HEK293 (cell line): ENCODE results near the gene CD82.

Source experiments
- CTCF ChIA-PET: fragments of 350-600 bp; formaldehyde crosslinking; extraction: SDS; loops from one replicate; lab custom pipeline; 2021; ENCODE audit warnings: antibody characterized with exemption; lab: Yijun Ruan, JAX
- POLR2A ChIA-PET: fragments of 300-600 bp; formaldehyde crosslinking; extraction: SDS; loops from one replicate; lab custom pipeline; 2020; ENCODE audit warnings: antibody characterized with exemption, inconsistent platforms; lab: Yijun Ruan, JAX
- H3K27ac ChIP-seq: fragments of 200-500 bp; sonication (Bioruptor generic); 2 replicates; pipeline ENCODE4 v1.5.1; 2014; ENCODE audit warnings: low read depth, low read length, control low read depth, inconsistent platforms; ENCODE audit errors: extremely low read depth
- H3K36me3 ChIP-seq, 2 experiments: fragments of 200-500 bp in 1 of 2; sonication (Bioruptor generic) in 1 of 2; 1 replicate in 1 of 2; 2 replicates in 1 of 2; pipeline ENCODE4 v1.5.1; 2014 to 2017; ENCODE audit warnings: inconsistent platforms in 2 of 2, low read length in 2 of 2; ENCODE audit not compliant: control insufficient read depth in 2 of 2, insufficient read depth in 1 of 2
- H3K4me1 ChIP-seq: fragments of 200-500 bp; sonication (Bioruptor generic); 2 replicates; pipeline ENCODE4 v1.5.1; 2014; ENCODE audit warnings: mild to moderate bottlenecking, low read length, inconsistent platforms; ENCODE audit not compliant: control insufficient read depth, insufficient read depth
- H3K4me3 ChIP-seq: 2 replicates; pipeline ENCODE4 v1.5.1; 2011; ENCODE audit warnings: low read depth, mild to moderate bottlenecking, control low read depth, low read length, moderate library complexity
- H3K9me3 ChIP-seq: fragments of 200-500 bp; sonication (Bioruptor generic); 2 replicates; pipeline ENCODE4 v1.5.1; 2014; ENCODE audit warnings: low read depth, low read length, inconsistent platforms; ENCODE audit not compliant: control insufficient read depth, insufficient read depth
- AEBP2 ChIP-seq: fragments of 450-650 bp; formaldehyde crosslinking; IDR thresholded peaks from 2 replicates; pipeline ENCODE4 v1.5.1; 2016; ENCODE audit warnings: missing biosample characterization, missing genetic modification characterization, borderline replicate concordance
- FEZF1 ChIP-seq: fragments of 450-650 bp; formaldehyde crosslinking; IDR thresholded peaks from 2 replicates; pipeline ENCODE4 v1.5.1; 2016; ENCODE audit warnings: missing biosample characterization, missing genetic modification characterization
- GLI4 ChIP-seq: fragments of 450-650 bp; formaldehyde crosslinking; IDR thresholded peaks from 2 replicates; pipeline ENCODE4 v1.5.1; 2016; ENCODE audit warnings: missing biosample characterization, missing genetic modification characterization
- KLF10 ChIP-seq: fragments of 450-650 bp; IDR thresholded peaks from 2 replicates; pipeline ENCODE4 v1.5.1; 2018; ENCODE audit warnings: missing biosample characterization, mild to moderate bottlenecking, missing genetic modification characterization
- KLF16 ChIP-seq: fragments of 450-650 bp; formaldehyde crosslinking; IDR thresholded peaks from 2 replicates; pipeline ENCODE4 v1.5.1; 2017; ENCODE audit warnings: missing biosample characterization, missing genetic modification characterization
- MZF1 ChIP-seq: fragments of 450-650 bp; formaldehyde crosslinking; IDR thresholded peaks from 2 replicates; pipeline ENCODE4 v1.5.1; 2017; ENCODE audit warnings: missing biosample characterization, missing genetic modification characterization, borderline replicate concordance
- OVOL3 ChIP-seq: fragments of 450-650 bp; formaldehyde crosslinking; IDR thresholded peaks from 2 replicates; pipeline ENCODE4 v1.5.1; 2016; ENCODE audit warnings: missing biosample characterization, missing genetic modification characterization
- ZNF138 ChIP-seq: fragments of 450-650 bp; formaldehyde crosslinking; IDR thresholded peaks from 2 replicates; pipeline ENCODE4 v1.5.1; 2016; ENCODE audit warnings: missing biosample characterization, missing genetic modification characterization, borderline replicate concordance
- ZNF16 ChIP-seq: fragments of 450-650 bp; formaldehyde crosslinking; IDR thresholded peaks from 2 replicates; pipeline ENCODE4 v1.5.1; 2016; ENCODE audit warnings: low read depth, missing biosample characterization, missing genetic modification characterization
- ZNF174 ChIP-seq: fragments of 450-650 bp; formaldehyde crosslinking; IDR thresholded peaks from 2 replicates; pipeline ENCODE4 v1.5.0; 2017; ENCODE audit warnings: missing biosample characterization, mild to moderate bottlenecking, missing genetic modification characterization
- ZNF184 ChIP-seq: fragments of 450-650 bp; IDR thresholded peaks from 2 replicates; pipeline ENCODE4 v1.5.1; 2018; ENCODE audit warnings: missing biosample characterization, mild to moderate bottlenecking, missing genetic modification characterization
- ZNF26 ChIP-seq: fragments of 450-650 bp; formaldehyde crosslinking; IDR thresholded peaks from 2 replicates; pipeline ENCODE4 v1.5.1; 2016; ENCODE audit warnings: missing biosample characterization, missing genetic modification characterization
- ZNF341 ChIP-seq: fragments of 450-650 bp; formaldehyde crosslinking; IDR thresholded peaks from 2 replicates; pipeline ENCODE4; 2016; ENCODE audit warnings: low read depth, missing biosample characterization, missing genetic modification characterization
- ZNF354C ChIP-seq: fragments of 450-650 bp; formaldehyde crosslinking; IDR thresholded peaks from 2 replicates; pipeline ENCODE4 v1.5.1; 2016; ENCODE audit warnings: missing biosample characterization, missing genetic modification characterization, low read depth, borderline replicate concordance
- ZNF366 ChIP-seq: fragments of 450-650 bp; formaldehyde crosslinking; conservative IDR thresholded peaks from 2 replicates; pipeline ENCODE4 v1.5.1; 2016; ENCODE audit warnings: missing biosample characterization, missing genetic modification characterization
- ZNF404 ChIP-seq: fragments of 450-650 bp; formaldehyde crosslinking; IDR thresholded peaks from 2 replicates; pipeline ENCODE4 v1.5.1; 2017; ENCODE audit warnings: missing biosample characterization, missing genetic modification characterization
- ZNF449 ChIP-seq: fragments of 450-650 bp; formaldehyde crosslinking; IDR thresholded peaks from 2 replicates; pipeline ENCODE4 v1.5.1; 2017; ENCODE audit warnings: missing biosample characterization, mild to moderate bottlenecking, missing genetic modification characterization, moderate library complexity
- ZNF544 ChIP-seq: fragments of 450-650 bp; formaldehyde crosslinking; IDR thresholded peaks from 2 replicates; pipeline ENCODE4 v1.5.0; 2017; ENCODE audit warnings: missing biosample characterization, missing genetic modification characterization
- ZNF558 ChIP-seq: fragments of 450-650 bp; formaldehyde crosslinking; IDR thresholded peaks from 2 replicates; pipeline ENCODE4 v1.5.1; 2016; ENCODE audit warnings: missing biosample characterization, missing genetic modification characterization
- ZNF560 ChIP-seq: fragments of 450-650 bp; formaldehyde crosslinking; IDR thresholded peaks from 2 replicates; pipeline ENCODE4 v1.5.1; 2017; ENCODE audit warnings: missing biosample characterization, missing genetic modification characterization, borderline replicate concordance
- ZNF664 ChIP-seq: fragments of 450-650 bp; formaldehyde crosslinking; IDR thresholded peaks from 2 replicates; pipeline ENCODE4 v1.5.1; 2016; ENCODE audit warnings: missing biosample characterization, missing genetic modification characterization
- ZNF768 ChIP-seq: fragments of 450-650 bp; formaldehyde crosslinking; IDR thresholded peaks from 2 replicates; pipeline ENCODE4 v1.5.1; 2018; ENCODE audit warnings: missing biosample characterization, mild to moderate bottlenecking, missing genetic modification characterization
- ZSCAN16 ChIP-seq: fragments of 450-650 bp; formaldehyde crosslinking; IDR thresholded peaks from 2 replicates; pipeline ENCODE4 v1.5.1; 2016; ENCODE audit warnings: missing biosample characterization, missing genetic modification characterization

CD82 gene

DNA sequence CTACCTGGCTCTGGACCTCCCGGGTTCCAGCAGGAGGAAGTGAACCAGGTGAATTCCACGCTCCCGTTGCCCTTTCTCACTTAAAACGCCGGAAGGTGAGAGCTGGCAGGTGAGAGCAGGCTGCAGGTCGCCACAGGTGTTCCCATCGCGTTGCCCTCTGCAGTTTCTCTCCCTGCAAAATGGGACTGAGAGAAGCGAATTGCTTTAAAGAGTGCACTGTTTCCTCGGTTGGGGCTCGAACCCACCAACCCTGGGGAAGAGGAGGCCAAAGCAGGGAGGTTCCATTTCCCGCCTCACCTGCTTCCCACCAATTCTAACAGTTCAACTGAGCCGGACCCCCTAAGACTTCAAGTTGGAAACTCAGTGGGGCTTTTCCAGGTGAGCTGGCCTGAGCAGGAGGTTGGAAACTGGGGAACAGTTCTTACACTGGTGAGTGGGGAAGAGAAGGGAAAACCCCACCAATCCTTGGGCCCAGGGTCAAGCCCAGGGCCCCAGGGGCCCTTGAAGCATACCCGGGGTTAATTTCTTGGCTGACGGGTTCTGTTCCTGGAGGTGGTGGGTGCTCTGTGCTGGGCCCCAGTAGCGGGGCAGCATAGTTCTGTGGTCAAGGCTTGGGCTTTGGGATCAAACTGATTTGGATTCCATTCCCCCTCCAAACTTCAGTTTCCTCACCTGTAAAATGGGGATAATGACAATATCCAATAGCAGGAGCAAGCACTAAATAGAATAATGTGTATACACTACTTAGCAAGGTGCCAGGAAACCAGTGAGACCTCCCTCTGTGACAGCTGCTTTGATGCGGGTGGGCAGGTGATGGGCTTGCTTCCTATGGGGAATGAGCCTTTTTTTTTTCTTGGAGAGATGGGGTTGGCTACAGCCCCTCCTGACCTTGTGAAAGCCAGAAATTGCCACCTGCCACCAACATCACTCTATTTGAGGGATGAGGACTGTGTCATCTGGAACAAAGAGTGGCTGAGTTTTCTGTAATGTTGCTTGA, 788 bp downstream of the CD82 start:
- CTCF ChIA-PET = interaction anchor here (0.5 to 12.6 kb wide), 8 partner anchors 9 to 361 kb away, joined by 3 to 275 read pairs (median 4); no protein-coding TSS in a partner anchor
- TF ChIP-seq ZNF544 = no peak
- TF ChIP-seq ZSCAN16 (tag by site-specific recombination) = no peak
- TF ChIP-seq ZNF449 = no peak
- TF ChIP-seq ZNF138 (tag by site-specific recombination) = no peak
- no peak for TF ChIP-seq MZF1 (tag by site-specific recombination)
- no peak for TF ChIP-seq ZNF174 (tag by site-specific recombination)
- TF ChIP-seq ZNF184 = no peak
- H3K4me1 ChIP-seq = no peaks in the 10 kb centered on the region; the same call in 1 of the 2 replicates
- H3K9me3 ChIP-seq = no peaks in the 10 kb centered on the region
- H3K27ac ChIP-seq = no peak overlapping the region
- no peaks in the 10 kb centered on the region for H3K36me3 ChIP-seq
- peak overlapping the region; percentile 39 for H3K4me3 ChIP-seq
- POLR2A ChIA-PET = no interaction called here

GRCh38 chr11:44566952-44567875, 1.8 kb downstream of the CD82 start:
- H3K4me3 ChIP-seq = no peak overlapping the region
- H3K9me3 ChIP-seq = no peaks in the 10 kb centered on the region
- no peak overlapping the region for H3K27ac ChIP-seq
- H3K36me3 ChIP-seq = no peaks in the 10 kb centered on the region
- TF ChIP-seq ZNF404 (no peak), ZNF341 (tag by site-specific recombination) (peak; percentile 75), ZNF664 (tag by site-specific recombination) (peak; percentile 87; the same call in 1 of the 2 replicates)
- no peaks in the 10 kb centered on the region; the same call in 1 of the 2 replicates for H3K4me1 ChIP-seq
- ChIA-PET POLR2A (no interaction called here), CTCF (interaction anchor here (0.9 to 1.3 kb wide), 2 partner anchors 14 to 46 kb away, joined by 3 to 4 read pairs; no protein-coding TSS in a partner anchor)

DNA sequence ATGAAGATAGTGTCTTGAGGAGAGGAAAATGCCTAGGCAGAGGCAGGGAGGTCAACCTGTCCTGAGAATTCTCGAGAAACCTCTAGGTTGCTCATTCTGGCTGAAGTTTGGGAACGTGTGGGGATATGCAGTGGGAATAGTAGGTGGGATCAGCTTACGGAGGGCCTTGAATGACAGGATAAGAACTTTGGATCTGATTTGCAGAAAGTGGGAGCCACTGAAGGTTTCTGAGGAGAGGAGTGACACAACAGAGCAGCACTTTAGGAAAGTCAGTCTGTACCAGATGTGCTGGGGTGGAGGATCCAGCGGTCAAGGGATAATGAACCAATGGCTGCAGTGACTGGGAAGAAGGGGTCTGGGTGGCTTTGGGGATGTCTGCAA, 2.4 kb downstream of the CD82 start:
- Histone ChIP-seq H3K27ac (no peak overlapping the region), H3K9me3 (no peaks in the 10 kb centered on the region), H3K4me3 (no peak overlapping the region), H3K36me3 (no peaks in the 10 kb centered on the region), H3K4me1 (no peaks in the 10 kb centered on the region; the same call in 1 of the 2 replicates)
- TF ChIP-seq ZNF354C (no peak), ZNF768 (tag by site-specific recombination) (no peak), GLI4 (peak; percentile 57; the same call in 1 of the 2 replicates), ZNF558 (tag by site-specific recombination) (no peak), ZNF16 (peak; percentile 37; the same call in 1 of the 2 replicates)
- ChIA-PET CTCF (no interaction called here), POLR2A (no interaction called here)

DNA sequence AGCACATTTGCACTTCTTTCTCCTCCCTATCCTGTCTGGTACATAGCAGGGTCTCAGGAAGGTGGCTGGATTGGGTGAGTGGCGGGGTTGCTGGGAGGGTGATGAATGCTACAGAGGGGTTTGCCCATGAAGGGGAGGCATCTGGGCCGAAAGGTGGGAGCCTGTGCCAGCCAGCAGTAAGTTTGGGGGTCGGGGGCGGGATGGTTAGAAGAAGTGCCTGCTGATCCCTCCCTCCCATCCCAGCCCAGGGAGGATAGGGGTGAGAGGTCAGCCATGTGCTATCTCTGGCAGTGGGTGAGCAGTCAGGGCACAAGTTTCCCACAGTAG, 2.8 kb downstream of the CD82 start:
- H3K4me3 ChIP-seq = no peak overlapping the region
- no peaks in the 10 kb centered on the region for H3K9me3 ChIP-seq
- H3K36me3 ChIP-seq = no peaks in the 10 kb centered on the region
- CTCF ChIA-PET = interaction anchor here (1.3 kb wide), 1 partner anchor 12 kb away, joined by 5 read pairs; no protein-coding TSS in a partner anchor
- H3K27ac ChIP-seq = no peak overlapping the region
- no peaks in the 10 kb centered on the region; the same call in 1 of the 2 replicates for H3K4me1 ChIP-seq
- POLR2A ChIA-PET = no interaction called here
- TF ChIP-seq ZNF366 (tag by site-specific recombination) (no peak), ZNF560 (tag by site-specific recombination) (no peak), KLF16 (no peak), AEBP2 (tag by site-specific recombination) (no peak), OVOL3 (tag by site-specific recombination) (no peak), KLF10 (tag by site-specific recombination) (no peak), ZNF26 (tag by site-specific recombination) (no peak), FEZF1 (tag by site-specific recombination) (no peak)
